GM19035 (cell line): ENCODE data around the gene KRT80.

Experiments used
- ATAC-seq: cut with Tn5 transposase; IDR thresholded peaks from one replicate; pipeline ENCODE4 v1.9.1; 2021; ENCODE audit not compliant: unreplicated experiment

The KRT80 gene

GRCh38 chr12:52141875-52142274, 49.9 kb downstream of the KRT80 start:
- no peak for ATAC-seq

DNA sequence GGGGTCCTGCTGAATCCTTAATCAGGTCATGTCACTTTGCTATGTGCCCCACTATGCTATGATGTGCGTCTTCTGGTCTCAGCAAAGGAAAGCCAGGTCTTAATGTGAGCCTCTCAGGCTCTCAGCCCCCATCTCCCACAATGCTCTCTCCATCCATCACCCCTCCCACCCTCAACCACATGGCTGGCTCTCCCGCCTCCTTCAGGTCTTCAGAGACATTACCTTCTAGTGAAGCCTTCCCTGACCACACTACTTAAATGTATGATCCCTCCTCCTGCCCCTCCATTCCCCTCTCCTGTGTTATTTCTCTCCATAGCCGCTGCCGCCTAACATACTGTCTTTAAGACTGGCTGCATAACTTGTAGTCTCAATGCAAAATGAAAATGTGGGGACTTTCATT, 50.5 kb downstream of the KRT80 start:
- no peak for ATAC-seq

GRCh38 chr12:52139579-52140062, 52.2 kb downstream of the KRT80 start:
- ATAC-seq, result no peak

DNA sequence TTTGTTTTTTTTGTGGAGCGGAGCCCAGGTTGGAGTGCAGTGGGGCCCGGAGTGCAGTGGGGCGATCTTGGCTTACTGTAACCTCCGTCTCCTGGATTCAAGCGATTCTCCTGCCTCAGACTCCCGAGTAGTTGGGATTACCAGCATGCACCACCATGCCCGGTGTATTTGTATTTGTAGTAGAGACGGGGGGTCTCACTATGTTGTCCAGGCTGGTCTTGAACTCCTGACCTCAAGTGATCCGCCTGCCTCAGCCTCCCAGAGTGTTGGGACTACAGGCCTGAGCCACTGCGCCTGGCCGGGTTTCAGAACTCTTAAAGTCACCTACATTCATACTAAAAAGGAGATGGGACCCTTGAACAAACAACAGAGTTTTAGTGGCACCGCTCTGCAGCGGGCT, 52.7 kb downstream of the KRT80 start:
- ATAC-seq, result no peak

GRCh38 chr12:52137746-52138145, 54.1 kb downstream of the KRT80 start:
- no peak for ATAC-seq

GRCh38 chr12:52132754-52133161, 59.1 kb downstream of the KRT80 start:
- no peak for ATAC-seq

DNA sequence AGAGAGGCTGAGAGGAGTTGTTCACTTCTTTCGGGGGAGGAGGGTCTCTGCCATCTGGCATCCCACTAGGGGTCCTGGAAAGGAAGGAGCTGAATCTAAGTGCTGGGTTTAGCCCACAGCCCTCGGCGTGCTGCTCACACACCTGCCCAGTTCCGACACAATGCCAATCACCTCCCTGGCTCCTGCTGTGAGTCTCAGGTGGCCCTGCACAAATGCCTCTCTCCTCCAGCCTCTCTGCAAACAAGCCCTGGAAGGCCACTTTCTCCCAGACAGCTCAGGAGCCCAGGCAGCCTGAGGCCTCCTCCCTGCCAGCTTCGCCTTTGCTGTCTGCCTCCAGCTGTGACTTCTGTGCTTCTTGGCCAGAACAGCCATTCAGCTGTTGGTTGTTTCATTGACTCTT, 61.1 kb downstream of the KRT80 start:
- no peak for ATAC-seq

DNA sequence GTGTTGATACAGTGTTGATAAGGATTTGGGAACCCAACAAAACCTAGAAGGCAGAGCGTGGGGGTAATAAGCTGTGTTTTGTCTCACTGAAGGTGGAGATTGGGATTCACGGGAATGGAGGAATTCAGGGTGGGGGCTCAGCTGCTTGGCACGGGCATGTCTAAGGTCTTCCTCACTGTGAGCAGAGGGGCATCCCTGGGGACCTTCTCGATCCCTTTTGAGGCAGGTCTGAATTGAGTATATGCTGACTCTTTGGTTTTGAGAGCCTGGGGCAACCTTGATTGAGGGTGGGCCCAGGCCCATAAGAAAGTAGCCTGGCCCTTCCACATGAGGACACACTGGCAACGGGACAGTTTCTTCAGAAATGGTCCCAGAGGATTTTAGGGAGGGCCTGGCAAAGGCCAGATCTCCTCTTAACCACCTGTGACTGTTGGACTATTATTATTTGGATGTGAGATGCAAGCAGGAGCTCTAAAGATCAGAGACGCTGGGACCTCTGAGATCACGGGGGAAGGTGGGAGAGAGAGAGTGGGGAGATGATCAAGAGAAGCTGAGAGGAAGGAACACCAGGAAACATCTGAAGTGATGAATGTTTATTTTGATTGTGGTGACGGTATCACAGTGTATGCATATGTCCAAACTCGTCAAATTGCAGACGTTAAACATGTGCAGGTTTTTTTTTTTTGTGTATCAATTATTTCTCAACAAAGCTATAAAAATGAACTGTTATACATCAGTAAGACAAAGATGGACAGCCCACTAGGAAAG, 63.9 kb downstream of the KRT80 start:
- no peak for ATAC-seq

DNA sequence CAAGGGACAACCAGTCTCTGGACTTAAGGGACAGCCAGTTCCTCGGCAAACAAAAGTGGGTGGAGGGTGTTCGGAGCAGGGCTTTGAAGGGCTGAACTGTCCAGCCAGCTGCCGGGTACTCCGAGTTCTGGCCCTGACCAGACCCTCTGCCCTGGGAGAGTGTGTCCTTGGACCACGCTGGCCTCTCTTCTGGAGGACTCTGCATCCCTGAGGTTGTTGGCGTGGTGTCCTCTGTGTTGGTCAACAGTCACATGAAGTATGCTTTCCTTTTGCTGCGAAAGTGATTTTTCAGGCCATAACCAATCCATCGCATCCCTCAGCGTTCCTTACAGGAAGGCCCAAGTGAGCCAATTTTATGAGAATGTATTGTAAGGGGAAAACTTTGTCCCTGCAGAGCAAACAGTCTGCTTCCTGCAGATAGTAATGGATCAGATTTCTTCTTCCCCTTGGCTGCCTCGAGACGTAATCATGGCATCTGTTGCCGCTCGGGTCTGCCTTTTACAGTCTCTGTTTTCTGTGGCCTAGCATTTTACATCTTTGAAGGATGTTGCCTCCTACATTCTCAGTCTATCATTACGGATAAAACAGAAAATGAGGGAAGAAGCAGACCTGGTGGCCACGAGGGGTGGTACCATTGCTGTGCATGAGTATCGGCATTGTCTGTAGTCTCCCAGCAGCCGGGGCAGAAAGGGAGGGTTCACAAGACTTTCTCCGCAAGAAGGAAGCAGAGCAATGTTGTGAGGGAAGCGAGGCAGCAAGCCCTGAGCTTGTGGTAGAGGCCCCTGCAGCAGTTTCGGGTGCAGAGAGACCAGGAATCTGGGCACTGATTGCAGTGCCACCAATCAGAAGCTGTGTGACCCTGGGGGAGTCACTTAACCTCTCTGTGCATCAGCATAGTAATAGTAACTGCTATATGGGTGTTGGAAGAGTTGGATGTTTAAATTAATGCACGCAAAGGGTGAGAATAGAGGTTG, 64.9 kb downstream of the KRT80 start:
- ATAC-seq, result no peak

DNA sequence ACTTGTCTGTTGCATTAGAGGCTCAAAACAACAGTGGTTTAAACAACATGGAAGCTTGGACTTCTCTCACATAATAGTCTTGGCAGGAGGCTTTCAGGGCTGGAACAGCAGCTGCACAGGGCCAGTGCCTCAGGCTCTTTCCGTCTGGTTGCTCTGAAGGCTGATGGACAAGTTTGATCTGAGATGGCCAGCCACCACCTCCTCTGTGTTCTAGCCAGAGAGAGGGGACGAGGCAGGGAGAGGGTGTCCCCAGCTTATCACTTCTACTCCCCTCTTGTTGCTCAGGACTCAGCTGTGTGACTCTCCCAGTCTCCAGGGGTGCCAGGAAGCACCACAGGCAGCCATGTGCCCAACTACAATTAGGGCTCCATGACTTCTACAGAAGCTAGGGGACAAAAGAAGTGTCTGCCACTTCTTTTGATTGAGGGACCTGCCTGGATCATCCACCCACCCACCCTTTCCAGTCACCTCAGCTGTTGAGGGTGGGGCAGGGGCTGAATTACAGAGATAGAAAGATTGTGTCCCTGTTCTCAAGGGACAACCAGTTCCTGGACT, 65.7 kb downstream of the KRT80 start:
- ATAC-seq, result no peak

DNA sequence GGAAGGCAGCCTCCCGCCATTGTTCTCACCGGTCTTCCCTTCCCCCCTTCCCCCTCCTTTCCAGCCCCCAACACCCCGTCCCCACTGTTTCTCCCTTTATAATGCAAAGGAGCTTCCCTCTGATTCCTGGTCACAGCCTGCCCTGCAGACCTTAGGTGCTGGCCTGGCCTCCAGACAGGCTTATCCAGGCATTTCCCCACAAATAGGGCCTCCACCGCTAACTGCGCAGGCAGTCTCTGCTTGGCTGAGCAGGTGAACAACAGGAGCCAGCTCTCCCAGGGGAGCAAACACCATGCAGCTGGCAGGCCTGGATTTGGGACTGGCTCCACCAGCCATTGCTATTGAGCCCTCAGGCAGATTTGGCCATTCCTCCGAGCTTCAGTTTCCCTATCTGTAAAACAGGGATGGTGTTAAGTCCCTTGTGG, 66.3 kb downstream of the KRT80 start:
- ATAC-seq, result no peak

DNA sequence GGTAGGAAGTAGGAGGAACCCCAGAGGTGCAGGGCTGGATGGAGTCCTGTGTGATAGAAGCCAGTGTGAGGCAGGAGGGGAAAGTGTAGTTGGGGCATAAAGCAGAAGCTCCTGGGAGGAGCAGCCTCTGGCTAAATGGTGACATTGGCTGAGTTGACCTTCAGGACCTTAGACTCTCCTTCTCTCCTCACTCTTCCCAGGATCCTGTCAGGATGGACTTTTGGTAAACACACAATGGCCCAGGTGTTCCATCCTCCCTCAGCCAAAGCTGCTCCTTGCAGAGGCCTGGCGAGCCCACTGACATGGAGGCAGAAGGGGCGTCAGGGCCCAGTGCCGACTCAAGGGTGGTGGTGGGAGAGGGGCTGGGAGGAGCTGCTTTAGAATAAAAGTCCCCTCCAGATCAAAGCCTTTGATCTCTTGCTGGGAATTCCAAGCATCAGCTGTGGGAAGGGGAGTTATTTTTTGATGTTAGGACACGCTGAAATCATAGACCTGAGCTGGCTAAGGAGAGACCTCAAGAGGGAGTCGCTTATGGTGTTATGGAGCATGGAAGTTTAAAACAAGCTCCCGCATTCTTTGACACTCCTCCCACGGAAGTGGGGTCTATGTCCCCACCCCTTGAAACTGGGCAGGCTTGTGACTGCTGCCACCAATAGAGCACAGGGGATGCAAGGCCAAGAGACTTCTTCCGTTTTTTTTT, 68.2 kb downstream of the KRT80 start:
- ATAC-seq, result no peak

GRCh38 chr12:52122904-52123303, 68.9 kb downstream of the KRT80 start:
- ATAC-seq, result no peak

GRCh38 chr12:52122540-52122871, 69.3 kb downstream of the KRT80 start:
- no peak for ATAC-seq

GRCh38 chr12:52121824-52122539, 69.8 kb downstream of the KRT80 start:
- no peak for ATAC-seq

- no peak for ATAC-seq
Measured at GRCh38 chr12:52120951-52121823, 70.6 kb downstream of the KRT80 start.

DNA sequence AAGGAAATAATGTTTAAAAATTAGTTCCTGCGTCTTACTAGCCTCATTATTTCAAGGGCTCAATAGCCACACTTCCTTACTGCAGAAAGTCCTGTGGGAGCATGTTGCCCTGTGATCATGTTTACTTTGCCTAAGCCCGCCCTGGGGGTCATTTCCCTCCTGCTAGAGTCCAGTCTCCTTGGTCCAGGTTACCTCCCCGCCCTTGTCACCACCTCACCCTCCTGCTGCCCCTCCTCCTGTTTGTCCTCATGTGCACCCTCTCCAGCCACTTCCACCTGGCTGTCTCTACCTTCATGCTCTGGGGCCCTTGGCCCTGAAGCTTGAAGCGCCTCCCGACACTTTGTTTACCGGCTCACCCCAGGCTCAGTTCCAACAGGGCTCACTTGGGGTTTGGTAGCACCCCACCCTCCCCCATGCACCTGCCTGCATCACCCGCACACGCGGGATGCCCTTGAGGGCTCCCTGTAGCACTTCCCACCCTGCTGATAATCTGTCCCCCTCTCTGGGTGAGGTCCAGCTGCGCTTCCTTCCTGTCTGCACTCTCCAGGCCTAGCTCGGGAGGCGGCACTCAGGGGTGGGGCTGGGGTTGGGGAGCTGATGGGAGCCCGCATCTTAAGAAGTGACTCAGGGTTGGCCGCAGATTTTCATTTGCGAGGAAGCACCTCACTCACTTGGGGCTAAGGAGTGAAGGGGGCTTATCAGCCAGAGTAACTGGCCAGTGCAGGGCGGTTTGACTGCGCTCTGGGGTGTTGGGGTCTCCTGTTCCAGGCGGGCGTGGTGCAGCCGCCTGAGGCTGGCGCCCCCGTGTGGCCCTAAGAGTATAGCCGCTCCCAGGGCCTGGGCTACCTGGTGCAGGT, 72.2 kb downstream of the KRT80 start:
- ATAC-seq, result no peak
